GM23338 (cell line): Measurements from ENCODE around the gene TMEM179. TPM values are rescaled to one million over a fixed set of nuclear protein-coding genes. Genes with fewer than 3 reads are reported as not detected.

Experiments
- ATAC-seq: fragments of 200-7000 bp; cut with Tn5 transposase; 3 replicates; pipeline ENCODE4 v1.9.1; 2020
- DNase-seq: peaks from one replicate; pipeline ENCODE4 v3.0.0-alpha.2; 2015; ENCODE audit warnings: low spot score
- H2AFZ ChIP-seq: fragments of 200-600 bp; sonication (generic); 2 replicates; pipeline ENCODE4 v1.8.0; 2016; ENCODE audit warnings: antibody characterized with exemption, mild to moderate bottlenecking, moderate library complexity
- H3F3A ChIP-seq: fragments of 200-600 bp; sonication (generic); replicated peaks from 2 replicates; pipeline ENCODE4 v1.8.0; 2017; ENCODE audit warnings: antibody characterized with exemption, mixed run types, low read depth
- H3K27ac ChIP-seq: fragments of 200-600 bp; sonication (generic); 2 replicates; pipeline ENCODE4 v1.6.1; 2016; ENCODE audit warnings: low read depth
- H3K27me3 ChIP-seq: fragments of 200-600 bp; sonication (generic); 2 replicates; pipeline ENCODE4 v1.8.0; 2016; ENCODE audit warnings: mild to moderate bottlenecking, mixed run types, moderate library complexity; ENCODE audit not compliant: insufficient read depth
- H3K36me3 ChIP-seq: fragments of 200-600 bp; sonication (generic); 2 replicates; pipeline ENCODE4 v1.8.0; 2016; ENCODE audit warnings: mild to moderate bottlenecking; ENCODE audit not compliant: insufficient read depth
- H3K4me1 ChIP-seq: fragments of 200-600 bp; sonication (generic); 2 replicates; pipeline ENCODE4 v1.8.0; 2016; ENCODE audit warnings: mild to moderate bottlenecking, moderate library complexity; ENCODE audit not compliant: insufficient read depth
- H3K4me2 ChIP-seq: fragments of 200-600 bp; sonication (generic); 2 replicates; pipeline ENCODE4 v1.7.1; 2017; ENCODE audit warnings: mixed run types
- H3K4me3 ChIP-seq: fragments of 200-600 bp; sonication (generic); 2 replicates; pipeline ENCODE4 v1.6.1; 2016; ENCODE audit warnings: mixed run types
- H3K79me2 ChIP-seq: fragments of 200-600 bp; sonication (generic); replicated peaks from 2 replicates; pipeline ENCODE4 v1.8.0; 2017; ENCODE audit warnings: mild to moderate bottlenecking; ENCODE audit not compliant: insufficient read depth
- H3K9me2 ChIP-seq: fragments of 200-600 bp; sonication (generic); 2 replicates; pipeline ENCODE4 v1.8.0; 2017; ENCODE audit not compliant: insufficient read depth
- H4K20me1 ChIP-seq: fragments of 200-600 bp; sonication (generic); replicated peaks from 2 replicates; pipeline ENCODE4 v1.8.0; 2017; ENCODE audit warnings: mild to moderate bottlenecking; ENCODE audit not compliant: insufficient read depth
- H3K27ac Mint-ChIP-seq: 2 replicates; pipeline ENCODE4 v1.8.0; 2020; ENCODE audit warnings: inconsistent platforms, mild to moderate bottlenecking, moderate library complexity, mixed read lengths
- H3K27me3 Mint-ChIP-seq: 3 replicates; pipeline ENCODE4 v1.8.0; 2022; ENCODE audit warnings: low read depth, mild to moderate bottlenecking, moderate library complexity, mixed read lengths, inconsistent platforms; ENCODE audit not compliant: insufficient read depth, poor library complexity
- H3K36me3 Mint-ChIP-seq: 3 replicates; pipeline ENCODE4 v1.8.0; 2021; ENCODE audit warnings: low read depth, mild to moderate bottlenecking, inconsistent platforms, moderate library complexity, mixed read lengths
- H3K4me1 Mint-ChIP-seq: 3 replicates; pipeline ENCODE4 v1.8.0; 2020; ENCODE audit warnings: mild to moderate bottlenecking, inconsistent platforms, mixed read lengths
- H3K4me3 Mint-ChIP-seq: 3 replicates; pipeline ENCODE4 v1.8.0; 2021; ENCODE audit warnings: moderate library complexity, mild to moderate bottlenecking, inconsistent platforms, mixed read lengths
- H3K9me3 Mint-ChIP-seq: 3 replicates; pipeline ENCODE4 v1.8.0; 2020; ENCODE audit warnings: moderate library complexity, mild to moderate bottlenecking, inconsistent platforms, mixed read lengths
- CREB1 ChIP-seq: fragments of 250-450 bp; sonication (Bioruptor Pico); IDR thresholded peaks from 2 replicates; pipeline ENCODE4 v1.5.0; 2020; ENCODE audit warnings: low read depth, mild to moderate bottlenecking, moderate library complexity
- ETS1 ChIP-seq: IDR thresholded peaks from 2 replicates; pipeline ENCODE4 v1.6.1; 2016; ENCODE audit warnings: antibody characterized with exemption
- EZH2phosphoT487 ChIP-seq: fragments of 200-600 bp; sonication (generic); IDR thresholded peaks from one replicate; pipeline ENCODE4 v1.8.1; 2018; ENCODE audit warnings: antibody characterized with exemption; ENCODE audit not compliant: unreplicated experiment
- JUNB ChIP-seq: IDR thresholded peaks from one replicate; pipeline ENCODE4 v1.6.1; 2016; ENCODE audit warnings: antibody characterized with exemption; ENCODE audit not compliant: unreplicated experiment
- NANOG ChIP-seq: IDR thresholded peaks from 2 replicates; pipeline ENCODE4 v1.6.1; 2016; ENCODE audit warnings: antibody characterized with exemption, borderline replicate concordance
- REST ChIP-seq: IDR thresholded peaks from one replicate; pipeline ENCODE4 v1.6.1; 2018; ENCODE audit warnings: antibody characterized with exemption; ENCODE audit not compliant: unreplicated experiment
- STAT1 ChIP-seq: IDR thresholded peaks from one replicate; pipeline ENCODE4 v1.6.1; 2016; ENCODE audit warnings: antibody characterized with exemption; ENCODE audit not compliant: unreplicated experiment
- ZNF114 ChIP-seq: fragments of 250-450 bp; sonication (Bioruptor Pico); IDR thresholded peaks from 2 replicates; pipeline ENCODE4 v1.5.0; 2020; ENCODE audit warnings: mild to moderate bottlenecking, moderate library complexity
- ZNF331 ChIP-seq: fragments of 250-450 bp; sonication (Bioruptor Pico); IDR thresholded peaks from 2 replicates; pipeline ENCODE4 v1.5.0; 2020; ENCODE audit warnings: low read depth, mild to moderate bottlenecking, moderate library complexity
- ZNF462 ChIP-seq: fragments of 250-450 bp; sonication (Bioruptor Pico); IDR thresholded peaks from 2 replicates; pipeline ENCODE4 v1.5.0; 2020; ENCODE audit warnings: mild to moderate bottlenecking, moderate library complexity
- polyA plus RNA-seq: library from polyadenylated mRNA; unstranded; fragments of >200 nt; fragmentation: Nextera tagmentation; extraction: Ambion mirVana; gene quantifications from 2 replicates; pipeline ENCODE4 v1.2.1, GENCODE V29; 2016
- total RNA-seq: library from RNA; depleted of rRNA; stranded (reverse); fragments of >200 nt; shearing (Covaris generic); gene quantifications from 2 replicates; pipeline ENCODE4 v1.2.3, GENCODE V29; 2014
- TF ChIP-seq, protein P1 (sequence below), 2 experiments: fragments of 200-600 bp in 1 of 2; sonication (generic) in 1 of 2; conservative IDR thresholded peaks; 2 replicates each; pipeline versions ENCODE4 v1.5.1 to v1.6.1; 2016 to 2017; ENCODE audit warnings: antibody characterized with exemption in 2 of 2, low read depth in 2 of 2, mild to moderate bottlenecking in 2 of 2, moderate library complexity in 1 of 2

The TMEM179 gene
- total and polyA plus RNA-seq, 2 experiments from 2014 or later, result 1.0 to 4.8 TPM

DNA sequence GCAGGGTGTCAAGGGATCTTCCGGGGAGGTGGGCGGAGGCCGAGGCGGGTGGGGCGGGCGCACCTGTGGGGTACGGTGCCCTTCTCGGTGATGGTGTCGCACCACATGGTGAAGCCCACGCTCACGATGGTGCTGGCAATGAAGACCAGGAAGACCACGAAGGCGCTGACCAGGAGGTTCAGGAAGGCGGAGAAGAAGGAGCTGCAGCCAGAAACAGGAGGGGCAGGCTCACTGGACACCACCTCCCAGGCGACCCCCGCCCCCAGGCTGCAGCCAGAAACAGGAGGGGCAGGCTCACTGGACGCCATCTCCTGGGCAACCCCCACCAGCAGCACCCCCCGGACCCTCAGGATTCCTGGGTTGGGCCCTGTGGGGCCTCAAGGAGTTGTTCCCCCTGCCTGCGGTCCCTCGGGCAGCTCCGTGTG is 7.6 kb downstream of the TMEM179 start:
- no peaks in the 10 kb centered on the region for H3K4me1 ChIP-seq
- no peak overlapping the region for H3K4me2 ChIP-seq
- H3K9me2 ChIP-seq, result no peaks in the 10 kb centered on the region
- no peak for ATAC-seq
- H3K27ac Mint-ChIP-seq, result no peak overlapping the region
- H3K27me3 ChIP-seq, result no peaks in the 10 kb centered on the region
- H3K4me1 Mint-ChIP-seq, result peaks cover 3% of the 10 kb centered on the region; the same call in 1 of the 3 replicates
- no peak for DNase-seq
- no peak overlapping the region for H3K4me3 ChIP-seq
- no peaks in the 10 kb centered on the region; the same call in 2 of the 3 replicates for H3K36me3 Mint-ChIP-seq
- H3K79me2 ChIP-seq, result no peaks in the 10 kb centered on the region
- TF ChIP-seq NANOG (no peak), STAT1 (no peak), ETS1 (no peak), JUNB (no peak), ZNF331 (no peak), CREB1 (CRISPR knock-in tag) (no peak), EZH2phosphoT487 (no peak), ZNF462 (CRISPR knock-in tag) (no peak), ZNF114 (CRISPR knock-in tag) (no peak), REST (no peak)
- TF ChIP-seq, protein P1, sequence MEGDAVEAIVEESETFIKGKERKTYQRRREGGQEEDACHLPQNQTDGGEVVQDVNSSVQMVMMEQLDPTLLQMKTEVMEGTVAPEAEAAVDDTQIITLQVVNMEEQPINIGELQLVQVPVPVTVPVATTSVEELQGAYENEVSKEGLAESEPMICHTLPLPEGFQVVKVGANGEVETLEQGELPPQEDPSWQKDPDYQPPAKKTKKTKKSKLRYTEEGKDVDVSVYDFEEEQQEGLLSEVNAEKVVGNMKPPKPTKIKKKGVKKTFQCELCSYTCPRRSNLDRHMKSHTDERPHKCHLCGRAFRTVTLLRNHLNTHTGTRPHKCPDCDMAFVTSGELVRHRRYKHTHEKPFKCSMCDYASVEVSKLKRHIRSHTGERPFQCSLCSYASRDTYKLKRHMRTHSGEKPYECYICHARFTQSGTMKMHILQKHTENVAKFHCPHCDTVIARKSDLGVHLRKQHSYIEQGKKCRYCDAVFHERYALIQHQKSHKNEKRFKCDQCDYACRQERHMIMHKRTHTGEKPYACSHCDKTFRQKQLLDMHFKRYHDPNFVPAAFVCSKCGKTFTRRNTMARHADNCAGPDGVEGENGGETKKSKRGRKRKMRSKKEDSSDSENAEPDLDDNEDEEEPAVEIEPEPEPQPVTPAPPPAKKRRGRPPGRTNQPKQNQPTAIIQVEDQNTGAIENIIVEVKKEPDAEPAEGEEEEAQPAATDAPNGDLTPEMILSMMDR (conservative IDR thresholded peaks at IDR 0.05; ENCODE audit: low read depth in 2 of 2), result no peak
- no peaks in the 10 kb centered on the region for H4K20me1 ChIP-seq
- H3F3A ChIP-seq, result no peaks in the 10 kb centered on the region
- no peaks in the 10 kb centered on the region; the same call in 2 of the 3 replicates for H3K9me3 Mint-ChIP-seq
- no peak overlapping the region for H3K27ac ChIP-seq
- no peaks in the 10 kb centered on the region for H3K36me3 ChIP-seq
- H2AFZ ChIP-seq, result no peak overlapping the region
- peaks cover 8% of the 10 kb centered on the region for H3K27me3 Mint-ChIP-seq
- H3K4me3 Mint-ChIP-seq, result no peak overlapping the region
